Adrenal gland (tissue), 19 donors: ENCODE data around the gene THAP2. TPM values are rescaled to one million over a fixed set of nuclear protein-coding genes. Genes with fewer than 3 reads are reported as not detected.

Source experiments
- DNase-seq, 7 donors: peaks; one replicate each; pipeline ENCODE4 v3.0.0-alpha.2; 2019 to 2020
- H3K27ac ChIP-seq, 5 donors: fragments of 200-600 bp; sonication (generic) in 4 of 5; 1 replicate in 3 of 5; 2 replicates in 2 of 5; pipeline versions ENCODE4 v1.5.1 to v1.8.0; 2016 to 2020; ENCODE audit warnings: mild to moderate bottlenecking in 1 of 5
- H3K27me3 ChIP-seq: fragments of 200-600 bp; 2 replicates; pipeline ENCODE4 v1.8.0; 2021
- H3K36me3 ChIP-seq, 2 donors: fragments of 200-600 bp; replicated peaks in 1 of 2; 1 replicate in 1 of 2; 2 replicates in 1 of 2; pipeline versions ENCODE4 v1.5.1 to v1.8.0; 2018 to 2022
- H3K4me1 ChIP-seq, 2 donors: fragments of 200-600 bp; replicated peaks in 1 of 2; 1 replicate in 1 of 2; 2 replicates in 1 of 2; pipeline versions ENCODE4 v1.5.1 to v1.8.0; 2018 to 2021
- H3K4me3 ChIP-seq, 4 donors: fragments of 200-600 bp; sonication (generic) in 3 of 4; one replicate each; pipeline ENCODE4 v1.5.1; 2016 to 2018
- H3K9me3 ChIP-seq, 3 donors: fragments of 200-600 bp; sonication (generic) in 1 of 3; replicated peaks in 1 of 3; 1 replicate in 2 of 3; 2 replicates in 1 of 3; pipeline versions ENCODE4 v1.5.1 to v1.8.0; 2016 to 2021
- POLR2A ChIP-seq, 2 donors: fragments of 450-650 bp; IDR thresholded peaks; one replicate each; pipeline ENCODE4 v1.6.1; 2017; ENCODE audit warnings: antibody characterized with exemption in 2 of 2, mild to moderate bottlenecking in 2 of 2, moderate library complexity in 1 of 2
- WGBS, 4 donors: extraction: QIAGEN DNeasy Blood & Tissue Kit in 2 of 4; methylation state at CpG; one replicate each; pipeline versions ENCODE4 v1.1.5 to v1.1.7; 2013 to 2017; 5-methylcytosine and 5-hydroxymethylcytosine counted together
- intact Hi-C, 2 donors: fragments of 100-400 bp; cut with DNase I; formaldehyde crosslinking; loops; one replicate each; pipeline versions ENCODE4 v1.14.1 to v1.15.0; 2022 to 2023
- long read RNA-seq, 10 donors: library from polyadenylated mRNA in 3 of 10; unstranded in 2 of 10; stranded (forward) in 1 of 10; transcript quantifications; one replicate each; pipeline ENCODE4 v2.0.0 and lab custom pipeline, GENCODE V29; 2021 to 2026
- polyA plus RNA-seq, 3 donors: library from polyadenylated mRNA; stranded (reverse); fragments of 200-250 nt in 2 of 3; fragments of 350-450 nt in 1 of 3; fragmentation: Illumina TruSeq in 1 of 3; extraction: RNeasy Lipid Tissue Mini Kit (QIAGEN cat#74804) in 1 of 3; gene quantifications; one replicate each; pipeline ENCODE4 v1.2.3, GENCODE V29; 2013 to 2014
- total RNA-seq, 9 donors: library from RNA; depleted of rRNA in 4 of 9; stranded (reverse); fragments of >200 nt in 4 of 9; fragments of 120-200 nt in 1 of 9; fragmentation: NEBNext Ultra II Directional in 1 of 9; extraction: Animal tissue kit (Norgen Biotek cat#: 25700) in 1 of 9; gene quantifications; one replicate each; pipeline versions ENCODE4 v1.1.0 to v1.2.4, GENCODE V29; 2013 to 2023
- TF ChIP-seq, protein P1 (sequence below), 6 experiments: fragments of 450-650 bp in 4 of 6; fragments of 200-600 bp in 2 of 6; sonication (generic) in 1 of 6; IDR thresholded peaks; 1 replicate in 5 of 6; 2 replicates in 1 of 6; pipeline versions ENCODE4 v1.5.1 to v1.8.0; 2016 to 2021; ENCODE audit warnings: antibody characterized with exemption in 6 of 6, mild to moderate bottlenecking in 2 of 6, moderate library complexity in 1 of 6
- donor health status: healthy with polysubstance abuse.
- donor health status: Bipolar disorder and iron deficiency.
- donor health status: DM: yes; HTN: yes; CAD: no.
- donor health status: DM: no; HTN: no; CAD: no.
- donor health status: DM: no; HTN: no; CAD: no.
- donor health status: DM: yes; HTN: yes; CAD: no.

THAP2 gene
- 10 to 100 TPM in 3 of 9 donors, 1 to 10 TPM in 5, under 1 TPM in 1; 0.95 to 15.7 (median 6.9) TPM for total RNA-seq
- 10 to 100 TPM in 1 of 3 donors, 1 to 10 TPM in 2; 3.3 to 11.9 (median 4.9) TPM for polyA plus RNA-seq
- long read RNA-seq, donor 1, full-length matches to known transcripts: 6 of 6 reads
- long read RNA-seq, donor 1, partial matches to known transcripts: 0 of 6 reads
- long read RNA-seq, donor 1, other reads (novel, unspliced or antisense): 0 of 6 reads
- long read RNA-seq, donor 2, full-length matches to known transcripts: 2 of 2 reads
- long read RNA-seq, donor 2, partial matches to known transcripts: 0 of 2 reads
- long read RNA-seq, donor 2, other reads (novel, unspliced or antisense): 0 of 2 reads
- long read RNA-seq, donor 3, full-length matches to known transcripts: 4 of 4 reads
- long read RNA-seq, donor 3, partial matches to known transcripts: 0 of 4 reads
- long read RNA-seq, donor 3, other reads (novel, unspliced or antisense): 0 of 4 reads
- long read RNA-seq, donor 4, partial matches to known transcripts: 0 of 3 reads
- long read RNA-seq, donor 4, other reads (novel, unspliced or antisense): 3 of 3 reads
- long read RNA-seq, donor 5, full-length matches to known transcripts: 9 of 18 reads
- long read RNA-seq, donor 5, partial matches to known transcripts: 1 of 18 reads
- long read RNA-seq, donor 5, other reads (novel, unspliced or antisense): 8 of 18 reads
- long read RNA-seq, donor 6, full-length matches to known transcripts: 1 of 5 reads
- long read RNA-seq, donor 6, partial matches to known transcripts: 0 of 5 reads
- long read RNA-seq, donor 6, other reads (novel, unspliced or antisense): 4 of 5 reads
- long read RNA-seq, donor 7, full-length matches to known transcripts: 3 of 3 reads
- long read RNA-seq, donor 7, partial matches to known transcripts: 0 of 3 reads
- long read RNA-seq, donor 7, other reads (novel, unspliced or antisense): 0 of 3 reads
- long read RNA-seq, donor 8, full-length matches to known transcripts: 2 of 2 reads
- long read RNA-seq, donor 8, partial matches to known transcripts: 0 of 2 reads
- long read RNA-seq, donor 8, other reads (novel, unspliced or antisense): 0 of 2 reads
- long read RNA-seq, donor 9, full-length matches to known transcripts: 8 of 8 reads
- long read RNA-seq, donor 9, partial matches to known transcripts: 0 of 8 reads
- long read RNA-seq, donor 9, other reads (novel, unspliced or antisense): 0 of 8 reads
- long read RNA-seq, donor 10, full-length matches to known transcripts: 2 of 2 reads
- long read RNA-seq, donor 10, partial matches to known transcripts: 0 of 2 reads
- long read RNA-seq, donor 10, other reads (novel, unspliced or antisense): 0 of 2 reads

DNA sequence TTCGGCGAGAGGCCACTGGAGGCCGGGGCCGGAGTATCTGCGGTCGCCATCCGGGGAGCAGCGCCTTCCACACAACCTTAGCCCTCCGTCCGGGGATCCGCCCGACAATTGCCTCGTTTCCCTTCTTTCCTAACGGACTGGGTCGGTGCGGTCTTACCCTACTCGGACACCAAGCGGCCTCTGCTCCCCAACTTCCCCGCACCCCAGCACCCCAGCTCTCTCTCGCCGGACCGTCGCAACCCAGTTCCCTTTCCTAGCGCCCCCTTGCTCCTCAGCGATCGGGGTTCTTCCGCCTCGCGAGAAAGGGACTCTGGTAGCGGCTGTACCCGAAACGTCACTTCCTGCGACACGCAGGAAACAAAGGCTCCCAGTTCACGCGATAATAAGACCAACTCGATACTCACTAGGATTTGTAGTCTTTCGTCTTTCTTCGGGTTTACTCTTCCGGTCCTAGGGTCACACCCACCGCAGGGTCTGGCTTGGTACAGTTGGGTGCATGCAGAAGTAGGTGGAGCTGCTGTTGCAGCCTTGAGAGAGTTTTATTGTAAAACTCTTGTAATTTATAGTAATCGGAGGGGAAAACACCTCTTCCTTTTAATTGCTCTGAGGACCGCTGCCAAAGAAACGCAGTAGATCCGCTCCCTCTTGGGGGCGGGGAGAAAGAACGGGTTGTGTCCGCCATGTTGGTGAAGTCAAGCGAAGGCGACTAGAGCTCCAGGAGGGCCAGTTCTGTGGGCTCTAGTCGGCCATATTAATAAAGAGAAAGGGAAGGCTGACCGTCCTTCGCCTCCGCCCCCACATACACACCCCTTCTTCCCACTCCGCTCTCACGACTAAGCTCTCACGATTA, at the start of gene THAP2, which contains the start of gene ZFC3H1:
THAP2 (plus strand) TSS at position 741 of the 850 bp plus-strand sequence. CDS start 209 bp downstream, outside the sequence.
ZFC3H1 (minus strand) TSS at position 288 of the 850 bp plus-strand sequence; CDS start at position 50, 238 bp downstream.
- no peaks in the 10 kb centered on the region for H3K27me3 ChIP-seq
- TF ChIP-seq, protein P1, sequence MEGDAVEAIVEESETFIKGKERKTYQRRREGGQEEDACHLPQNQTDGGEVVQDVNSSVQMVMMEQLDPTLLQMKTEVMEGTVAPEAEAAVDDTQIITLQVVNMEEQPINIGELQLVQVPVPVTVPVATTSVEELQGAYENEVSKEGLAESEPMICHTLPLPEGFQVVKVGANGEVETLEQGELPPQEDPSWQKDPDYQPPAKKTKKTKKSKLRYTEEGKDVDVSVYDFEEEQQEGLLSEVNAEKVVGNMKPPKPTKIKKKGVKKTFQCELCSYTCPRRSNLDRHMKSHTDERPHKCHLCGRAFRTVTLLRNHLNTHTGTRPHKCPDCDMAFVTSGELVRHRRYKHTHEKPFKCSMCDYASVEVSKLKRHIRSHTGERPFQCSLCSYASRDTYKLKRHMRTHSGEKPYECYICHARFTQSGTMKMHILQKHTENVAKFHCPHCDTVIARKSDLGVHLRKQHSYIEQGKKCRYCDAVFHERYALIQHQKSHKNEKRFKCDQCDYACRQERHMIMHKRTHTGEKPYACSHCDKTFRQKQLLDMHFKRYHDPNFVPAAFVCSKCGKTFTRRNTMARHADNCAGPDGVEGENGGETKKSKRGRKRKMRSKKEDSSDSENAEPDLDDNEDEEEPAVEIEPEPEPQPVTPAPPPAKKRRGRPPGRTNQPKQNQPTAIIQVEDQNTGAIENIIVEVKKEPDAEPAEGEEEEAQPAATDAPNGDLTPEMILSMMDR (IDR thresholded peaks at IDR 0.05): peak in 2 of 6 experiments; percentile 7 to 25
- TF ChIP-seq POLR2A (IDR thresholded peaks at IDR 0.05): peak; percentile 95 to 99
- intact Hi-C loops: loop anchor here in 1 of 2 donors (10.0 kb wide), 1 partner anchor 91 kb away; the partner anchor contains the start of gene RAB21
- H3K36me3 ChIP-seq: peaks cover 0 to 15% of the 10 kb centered on the region in 2 donors
- peaks cover 11 to 35% of the 10 kb centered on the region in 2 donors for H3K4me1 ChIP-seq
- peak within 1 kb of the TSS; percentile 94 to 100 (median 98) for H3K27ac ChIP-seq
- peak; percentile 95 to 99 (median 97) for DNase-seq
- WGBS, 4 donors: 0 to 1% (median 0%) methylated on average over 44 to 57 of the region's 57 CpGs
- H3K4me3 ChIP-seq: peak within 1 kb of the TSS; percentile 65 to 84 (median 82)
- H3K9me3 ChIP-seq: no peaks in the 10 kb centered on the region

DNA sequence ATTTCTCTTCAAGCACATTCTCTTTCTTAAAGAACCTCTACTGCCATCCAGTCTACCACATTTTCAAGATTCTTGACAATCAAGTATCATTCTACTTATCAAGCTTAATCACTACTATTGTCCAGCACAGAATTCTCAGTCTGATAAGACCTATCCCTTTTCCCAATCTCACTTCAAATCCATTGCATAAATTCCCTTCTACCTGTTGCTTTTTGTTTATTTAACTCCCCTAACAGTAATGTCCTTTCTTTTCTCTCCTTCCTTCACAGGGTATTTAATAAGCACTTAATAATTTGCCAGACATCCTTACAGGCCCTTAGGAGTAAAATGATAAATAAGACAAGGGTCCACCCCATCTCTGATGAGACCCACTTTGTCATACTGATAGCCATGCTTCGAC, 42.2 kb upstream of the THAP2 start:
- Histone ChIP-seq H3K4me3 (no peak overlapping the region), H3K4me1 (peaks cover 8 to 14% of the 10 kb centered on the region in 2 donors), H3K36me3 (peaks cover 0 to 86% of the 10 kb centered on the region in 2 donors), H3K9me3 (no peaks in the 10 kb centered on the region), H3K27ac (no peak overlapping the region), H3K27me3 (no peaks in the 10 kb centered on the region)
- TF ChIP-seq, protein P1 (IDR thresholded peaks at IDR 0.05): no peak
- TF ChIP-seq POLR2A (IDR thresholded peaks at IDR 0.05): no peak
- 95 to 100% (median 97%) methylated on average over 1 of the region's 1 CpG for WGBS, 4 donors
- no peak for DNase-seq
- intact Hi-C loops: no loop called here

DNA sequence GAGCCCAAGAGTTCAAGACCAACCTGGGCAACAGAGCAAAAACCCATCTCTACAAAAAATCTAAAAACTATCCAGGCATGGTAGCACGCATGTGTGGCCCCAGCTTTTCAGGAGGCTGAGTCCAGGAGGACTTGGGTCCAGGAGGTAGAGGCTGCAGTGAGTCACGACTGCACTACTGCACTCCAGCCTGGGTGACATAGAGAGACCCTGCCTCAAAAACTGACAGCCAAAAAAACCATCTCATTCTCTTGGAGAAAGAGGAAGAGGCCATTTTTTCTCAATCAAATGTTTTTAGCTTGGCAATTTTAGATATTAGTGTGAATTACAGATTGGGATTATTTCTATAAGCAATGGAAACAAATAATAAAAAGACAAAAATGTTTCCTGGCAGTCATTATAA, 38.6 kb upstream of the THAP2 start:
- Histone ChIP-seq H3K36me3 (peaks cover 0 to 79% of the 10 kb centered on the region in 2 donors), H3K4me3 (no peak overlapping the region), H3K27me3 (no peaks in the 10 kb centered on the region), H3K9me3 (no peaks in the 10 kb centered on the region), H3K4me1 (peaks cover 10 to 18% of the 10 kb centered on the region in 2 donors), H3K27ac (no peak overlapping the region)
- WGBS, 4 donors: 88 to 100% (median 95%) methylated on average over 2 of the region's 2 CpGs
- TF ChIP-seq, protein P1 (IDR thresholded peaks at IDR 0.05): no peak
- no peak for TF ChIP-seq POLR2A (IDR thresholded peaks at IDR 0.05)
- DNase-seq: no peak
- intact Hi-C loops: no loop called here
